GM06990 (cell line): Measurements from ENCODE around the gene NFAT5.
"Not testable (repeated sequence)": the region's sequence is repeated elsewhere in the genome, so short reads cannot be mapped to it uniquely, and the experiment has no call there.

Experiments
- DNase-seq: peaks from one replicate; pipeline ENCODE4 v3.0.0-alpha.2; 2011; ENCODE audit not compliant: insufficient read length; ENCODE audit errors: extremely low read depth
- H3K27me3 ChIP-seq: replicated peaks from 2 replicates; pipeline ENCODE4 v1.6.0; 2011; ENCODE audit warnings: low read length; ENCODE audit not compliant: control insufficient read depth, insufficient read depth
- H3K36me3 ChIP-seq: 2 replicates; pipeline ENCODE4 v1.5.1; 2011; ENCODE audit warnings: low read length; ENCODE audit not compliant: control insufficient read depth, insufficient read depth
- H3K4me3 ChIP-seq: replicated peaks from 2 replicates; pipeline ENCODE4 v1.5.1; 2011; ENCODE audit warnings: low read depth, mild to moderate bottlenecking, control low read depth, low read length
- TF ChIP-seq, protein P1 (sequence below): IDR thresholded peaks from 2 replicates; pipeline ENCODE4 v1.5.1; 2011; ENCODE audit warnings: low read length, control low read depth, mild to moderate bottlenecking, inconsistent platforms; ENCODE audit not compliant: insufficient read depth, poor library complexity, severe bottlenecking

NFAT5 gene

GRCh38 chr16:69553332-69553731, 12.4 kb upstream of the NFAT5 start:
- TF ChIP-seq, protein P1, sequence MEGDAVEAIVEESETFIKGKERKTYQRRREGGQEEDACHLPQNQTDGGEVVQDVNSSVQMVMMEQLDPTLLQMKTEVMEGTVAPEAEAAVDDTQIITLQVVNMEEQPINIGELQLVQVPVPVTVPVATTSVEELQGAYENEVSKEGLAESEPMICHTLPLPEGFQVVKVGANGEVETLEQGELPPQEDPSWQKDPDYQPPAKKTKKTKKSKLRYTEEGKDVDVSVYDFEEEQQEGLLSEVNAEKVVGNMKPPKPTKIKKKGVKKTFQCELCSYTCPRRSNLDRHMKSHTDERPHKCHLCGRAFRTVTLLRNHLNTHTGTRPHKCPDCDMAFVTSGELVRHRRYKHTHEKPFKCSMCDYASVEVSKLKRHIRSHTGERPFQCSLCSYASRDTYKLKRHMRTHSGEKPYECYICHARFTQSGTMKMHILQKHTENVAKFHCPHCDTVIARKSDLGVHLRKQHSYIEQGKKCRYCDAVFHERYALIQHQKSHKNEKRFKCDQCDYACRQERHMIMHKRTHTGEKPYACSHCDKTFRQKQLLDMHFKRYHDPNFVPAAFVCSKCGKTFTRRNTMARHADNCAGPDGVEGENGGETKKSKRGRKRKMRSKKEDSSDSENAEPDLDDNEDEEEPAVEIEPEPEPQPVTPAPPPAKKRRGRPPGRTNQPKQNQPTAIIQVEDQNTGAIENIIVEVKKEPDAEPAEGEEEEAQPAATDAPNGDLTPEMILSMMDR = no peak
- H3K36me3 ChIP-seq = no peaks in the 10 kb centered on the region
- H3K4me3 ChIP-seq = no peak overlapping the region
- DNase-seq = no peak
- no peaks in the 10 kb centered on the region for H3K27me3 ChIP-seq

DNA sequence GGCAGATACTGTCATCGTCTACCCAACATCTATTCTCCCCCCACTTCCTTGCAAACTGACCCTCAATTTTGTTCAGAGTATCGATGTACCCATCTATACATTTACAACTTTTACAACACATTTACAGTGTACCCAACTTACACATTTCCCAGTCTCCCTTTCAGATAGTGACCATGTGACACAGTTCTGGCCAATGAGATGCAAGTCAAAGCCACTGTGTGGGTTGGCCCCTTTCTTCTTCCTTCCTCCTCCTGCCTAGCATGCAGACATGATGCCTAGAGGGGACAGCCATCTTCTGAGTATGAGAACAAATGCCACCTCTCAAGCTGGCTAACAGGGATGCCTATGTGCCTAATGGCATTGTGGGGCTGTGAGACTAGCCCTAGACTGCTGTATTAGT, 11.3 kb upstream of the NFAT5 start:
- TF ChIP-seq, protein P1 = no peak
- H3K36me3 ChIP-seq = no peaks in the 10 kb centered on the region
- no peaks in the 10 kb centered on the region for H3K27me3 ChIP-seq
- DNase-seq = no peak
- no peak overlapping the region for H3K4me3 ChIP-seq

DNA sequence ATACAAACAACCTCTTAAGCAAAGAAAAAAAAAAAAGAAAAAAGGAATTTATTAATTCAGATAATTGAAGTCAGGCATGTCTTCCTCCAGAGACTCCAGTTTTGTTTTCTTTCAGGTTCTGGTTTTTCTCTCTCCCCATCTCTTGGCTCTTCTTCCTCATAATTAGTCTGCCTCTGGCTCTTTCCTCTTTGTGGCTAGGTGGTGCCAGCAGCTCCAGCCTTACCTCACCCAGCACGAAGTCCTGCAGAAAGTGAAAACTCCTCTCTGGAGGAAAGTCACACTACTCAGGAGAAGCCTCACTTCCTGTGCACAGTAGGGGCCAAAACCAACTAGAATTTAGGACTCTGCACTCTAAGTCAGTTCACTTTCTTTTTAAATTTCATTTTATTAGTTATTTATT, 10.3 kb upstream of the NFAT5 start:
- Histone ChIP-seq H3K36me3 (no peaks in the 10 kb centered on the region), H3K27me3 (no peaks in the 10 kb centered on the region), H3K4me3 (no peak overlapping the region)
- TF ChIP-seq, protein P1 = no peak
- no peak for DNase-seq

GRCh38 chr16:69555867-69556266, 9.9 kb upstream of the NFAT5 start:
- TF ChIP-seq, protein P1 = no peak
- DNase-seq = no peak
- H3K27me3 ChIP-seq = no peaks in the 10 kb centered on the region
- H3K36me3 ChIP-seq = no peaks in the 10 kb centered on the region
- no peak overlapping the region for H3K4me3 ChIP-seq

DNA sequence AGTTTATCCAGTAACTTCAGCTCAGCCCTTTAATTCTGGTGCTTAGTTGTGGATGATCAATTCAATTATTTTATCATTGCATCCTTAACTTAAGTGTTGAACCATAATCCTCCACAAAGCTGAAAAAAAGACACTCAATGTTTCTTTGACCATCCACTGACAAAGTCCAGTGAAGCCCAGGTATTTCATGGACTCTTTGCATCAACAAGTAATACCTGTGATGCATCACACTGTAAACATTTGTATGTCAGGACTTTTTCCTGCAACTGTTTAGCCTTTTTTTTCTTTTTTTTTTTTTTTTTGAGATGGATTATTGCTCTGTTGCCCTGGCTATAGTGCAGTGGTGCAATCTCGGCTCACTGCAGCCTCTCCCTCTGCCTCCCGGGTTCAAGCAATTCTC, 6.6 kb upstream of the NFAT5 start:
- H3K4me3 ChIP-seq = no peak overlapping the region
- DNase-seq = no peak
- no peaks in the 10 kb centered on the region for H3K36me3 ChIP-seq
- no peaks in the 10 kb centered on the region for H3K27me3 ChIP-seq
- TF ChIP-seq, protein P1 = no peak

DNA sequence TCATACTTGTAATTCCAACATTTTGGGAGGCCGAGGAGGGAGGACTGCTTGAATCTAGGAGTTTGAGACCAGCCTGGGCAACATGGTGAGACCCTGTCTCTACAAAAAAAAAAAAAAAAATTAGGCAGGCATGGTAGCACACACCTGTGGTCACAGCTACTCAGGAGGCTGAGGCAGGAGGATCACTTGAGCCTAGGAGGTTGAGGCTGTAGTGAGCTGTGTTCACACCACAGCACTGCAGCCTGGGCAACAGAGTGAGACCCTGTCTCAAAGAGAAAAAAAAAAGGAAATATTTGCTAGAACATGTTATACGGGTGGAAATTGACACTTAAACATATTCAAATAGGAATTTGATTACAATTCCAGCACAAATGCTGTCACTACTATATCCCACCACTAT, 4.4 kb upstream of the NFAT5 start:
- not testable (repeated sequence) for H3K27me3 ChIP-seq, H3K36me3 ChIP-seq, DNase-seq, H3K4me3 ChIP-seq
